HG02852 (cell line): ENCODE measurements around the gene PLXNA4.
"Not testable (repeated sequence)": the region's sequence is repeated elsewhere in the genome, so short reads cannot be mapped to it uniquely, and the experiment has no call there.

ENCODE experiments used
- ATAC-seq: cut with Tn5 transposase; IDR thresholded peaks from one replicate; pipeline ENCODE4 v1.9.1; 2021; ENCODE audit warnings: mild to moderate bottlenecking, moderate library complexity; ENCODE audit not compliant: unreplicated experiment

The PLXNA4 gene

GRCh38 chr7:132397070-132397469 lies 179.2 kb downstream of the PLXNA4 start:
- ATAC-seq = no peak

DNA sequence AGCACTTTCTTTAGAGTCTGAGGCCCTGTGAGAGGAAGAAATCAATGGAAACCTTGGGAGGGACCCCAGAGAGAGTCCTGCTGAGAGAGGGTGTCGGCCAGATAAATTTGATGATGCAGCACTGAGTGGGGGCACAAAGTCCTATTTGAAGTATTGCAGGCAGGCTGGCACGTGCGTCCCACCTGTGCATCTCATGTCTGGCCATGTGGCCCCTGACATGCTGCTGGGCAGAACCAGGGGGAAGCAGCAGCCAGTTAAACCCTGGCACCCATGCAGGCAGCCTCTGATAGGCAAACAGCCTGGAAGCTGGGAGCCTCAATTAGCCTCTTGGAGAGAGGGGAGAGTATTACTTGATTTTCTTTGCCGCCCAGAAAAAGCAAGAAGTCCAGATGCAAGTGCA lies 180.9 kb downstream of the PLXNA4 start:
- no peak for ATAC-seq

DNA sequence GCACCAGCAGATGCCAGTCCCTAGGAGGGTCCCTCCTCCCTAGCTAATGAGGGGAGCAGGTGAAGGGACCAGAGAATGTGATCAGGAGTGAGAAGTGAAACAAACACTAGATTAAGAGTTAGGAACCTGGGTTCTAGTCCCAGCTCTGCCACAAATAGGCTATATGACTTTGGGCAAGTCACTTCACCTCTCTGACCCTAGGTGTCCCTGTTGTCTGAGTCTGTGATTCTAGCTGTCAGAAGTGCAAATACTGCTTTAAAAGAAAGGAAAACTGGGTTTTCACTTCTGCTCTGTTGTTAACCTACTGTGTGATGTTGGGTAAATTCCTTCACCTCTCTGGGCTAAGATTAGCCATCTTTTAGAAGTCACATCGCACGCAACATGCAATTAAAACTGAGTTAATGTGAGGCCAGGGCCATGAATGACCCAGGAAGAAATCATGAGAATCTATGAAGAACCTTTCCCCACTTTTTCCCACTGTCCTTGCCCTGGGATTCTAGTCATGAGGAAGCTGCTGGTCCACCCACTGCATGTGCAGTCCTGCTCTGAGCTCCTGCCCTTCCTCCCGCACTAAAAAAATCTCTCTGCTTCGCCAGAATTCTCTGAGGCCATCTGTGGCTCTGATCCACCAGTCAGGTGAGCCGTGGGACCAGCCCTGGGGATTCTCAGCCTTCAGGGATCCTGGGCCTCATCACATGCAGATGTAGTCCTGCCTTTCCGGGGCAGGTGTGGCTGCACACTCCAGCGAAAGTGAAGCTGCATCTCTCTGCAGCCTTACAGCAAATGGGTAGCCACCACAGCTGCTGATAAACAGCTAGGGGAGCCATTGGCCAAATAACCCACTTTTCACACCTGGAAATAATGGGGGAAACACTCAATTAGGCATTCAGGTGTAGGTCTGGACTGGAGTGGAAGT lies 181.7 kb downstream of the PLXNA4 start:
- ATAC-seq = no peak

DNA sequence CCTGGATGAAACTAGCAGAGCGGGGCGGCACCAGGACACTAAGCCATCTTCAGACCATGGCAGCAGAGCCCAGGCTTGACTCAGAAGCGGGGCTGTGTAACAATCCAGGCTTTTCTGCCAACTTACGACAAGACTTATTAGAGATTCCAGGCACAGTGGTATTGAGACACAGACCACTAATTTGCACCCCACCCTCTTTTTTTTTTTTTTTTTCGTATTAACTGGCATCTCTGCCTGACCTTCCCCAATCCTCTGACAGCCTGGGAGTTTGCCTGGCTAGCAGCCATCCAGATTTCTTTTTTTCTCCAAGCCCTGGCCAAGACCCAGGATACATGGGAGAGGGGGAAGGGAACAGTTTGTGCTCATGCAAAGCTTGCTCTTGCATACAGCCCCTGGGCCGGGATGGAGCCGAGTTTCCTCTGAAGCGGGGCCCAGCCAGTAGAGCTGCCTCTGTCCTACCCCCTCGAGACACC lies 182.4 kb downstream of the PLXNA4 start:
- ATAC-seq = no peak

DNA sequence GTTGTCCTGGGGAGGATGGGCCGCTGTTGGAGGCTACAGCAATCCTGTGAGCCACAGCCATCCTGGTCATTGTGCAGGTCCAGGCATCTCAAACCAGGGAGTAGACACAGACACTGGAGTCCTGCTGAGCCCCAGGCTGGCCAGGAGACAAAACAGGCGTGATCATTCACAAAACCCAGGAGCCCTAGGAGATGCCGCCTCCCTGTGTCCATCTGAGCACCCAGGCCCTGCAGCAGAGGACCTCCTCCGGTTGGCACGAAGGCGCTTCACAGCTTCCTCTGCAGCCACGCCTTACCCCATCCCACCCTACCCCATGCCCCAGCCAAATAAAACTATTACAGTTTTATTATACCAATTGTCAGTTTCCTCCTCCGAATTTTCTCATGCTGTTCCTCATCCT lies 183.6 kb downstream of the PLXNA4 start:
- ATAC-seq = no peak

GRCh38 chr7:132390705-132391104 lies 185.6 kb downstream of the PLXNA4 start:
- ATAC-seq = no peak

DNA sequence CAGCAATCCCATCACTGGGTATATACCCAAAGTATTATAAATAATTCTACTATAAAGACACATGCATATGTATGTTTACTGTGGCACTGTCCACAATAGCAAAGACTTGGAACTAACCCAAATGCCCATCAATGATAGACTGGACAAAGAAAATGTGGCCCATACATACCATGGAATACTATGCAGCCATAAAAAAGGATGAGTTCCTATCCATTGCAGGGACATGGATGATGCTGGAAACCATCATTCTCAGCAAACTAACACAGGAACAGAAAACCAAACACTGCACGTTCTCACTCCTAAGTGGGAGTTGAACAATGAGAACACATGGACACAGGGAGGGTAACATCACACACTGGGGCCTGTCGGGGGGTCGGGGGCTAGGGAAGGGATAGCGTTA lies 186.2 kb downstream of the PLXNA4 start:
- ATAC-seq = not testable (repeated sequence)

GRCh38 chr7:132388688-132389087 lies 187.6 kb downstream of the PLXNA4 start:
- ATAC-seq = no peak

DNA sequence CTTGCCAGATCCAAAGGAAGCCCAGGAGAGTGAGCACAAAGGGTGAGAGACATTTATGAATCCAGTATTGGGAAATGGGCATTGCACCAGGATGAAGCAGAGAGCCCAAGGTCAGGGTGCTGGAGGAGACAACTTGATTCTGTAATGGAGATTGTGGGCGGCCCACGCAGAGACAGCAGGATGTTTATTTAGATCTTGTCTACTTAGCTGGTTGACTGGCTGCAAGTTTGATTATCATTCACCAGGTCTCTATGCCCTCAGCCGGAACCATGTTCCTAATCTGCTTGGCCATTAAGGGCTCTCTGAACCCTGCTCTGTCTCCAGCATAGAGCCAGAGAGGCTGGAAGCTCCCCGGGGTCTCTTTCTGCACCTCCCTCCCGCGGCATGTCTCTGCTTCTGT lies 188.7 kb downstream of the PLXNA4 start:
- ATAC-seq = no peak

- no peak for ATAC-seq
Measured at GRCh38 chr7:132386201-132386681, 190.0 kb downstream of the PLXNA4 start.

- ATAC-seq = no peak
Measured at GRCh38 chr7:132383962-132384361, 192.3 kb downstream of the PLXNA4 start.

GRCh38 chr7:132381742-132382472 lies 194.4 kb downstream of the PLXNA4 start:
- ATAC-seq = no peak

- ATAC-seq = no peak
Measured at GRCh38 chr7:132380059-132380458, 196.2 kb downstream of the PLXNA4 start.

GRCh38 chr7:132379292-132379691 lies 197.0 kb downstream of the PLXNA4 start:
- no peak for ATAC-seq

GRCh38 chr7:132377703-132378584 lies 198.3 kb downstream of the PLXNA4 start:
- no peak for ATAC-seq

DNA sequence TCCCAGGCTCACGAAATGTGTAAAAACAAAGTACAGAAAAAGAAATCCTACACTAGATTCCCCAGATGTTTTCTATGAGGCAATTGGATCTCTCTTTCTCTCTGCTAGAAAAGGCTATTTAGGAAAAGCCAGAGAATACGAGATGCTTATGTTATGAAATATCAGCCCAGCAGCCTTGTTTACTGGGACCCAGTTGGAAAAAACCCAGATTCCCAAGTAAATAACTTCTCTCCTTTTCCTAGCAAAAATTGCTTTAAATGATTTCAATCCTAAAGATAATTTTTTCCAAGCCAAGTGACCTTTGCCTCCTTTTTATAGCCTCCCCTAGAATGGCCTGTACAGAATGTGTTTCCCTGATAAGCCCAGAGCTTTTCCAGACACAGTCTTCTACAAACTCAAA lies 199.3 kb downstream of the PLXNA4 start:
- ATAC-seq = no peak

DNA sequence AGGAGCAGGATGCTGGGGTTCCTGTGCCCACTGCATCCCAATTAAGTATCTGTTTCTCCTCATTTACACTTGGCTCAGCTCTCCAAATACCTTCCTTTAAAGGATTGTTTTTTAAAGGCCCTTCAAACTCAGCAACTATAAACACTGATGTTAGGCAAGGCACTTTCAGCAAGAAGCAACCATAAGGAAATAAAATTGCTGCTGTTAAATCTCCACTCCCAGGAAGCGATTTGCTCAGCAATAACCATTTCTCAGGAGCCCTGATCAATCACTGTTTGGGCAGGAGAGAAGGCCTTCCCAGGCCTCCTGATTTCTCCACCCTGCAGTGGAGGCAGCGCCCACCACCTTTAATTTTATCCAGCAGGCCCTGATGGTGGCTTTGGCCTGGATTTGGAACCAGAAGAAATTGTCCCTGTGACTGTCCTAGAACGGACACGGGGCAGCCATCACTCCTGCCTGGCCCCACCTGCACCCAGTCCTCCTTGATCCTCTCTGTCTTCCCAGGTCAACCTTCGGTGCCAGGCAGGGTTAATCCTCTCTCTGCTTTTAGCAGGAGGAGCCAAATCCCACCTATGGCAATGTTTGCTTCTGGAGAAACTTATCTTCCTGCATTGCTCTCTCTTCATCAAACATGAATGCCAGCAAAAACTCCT lies 199.8 kb downstream of the PLXNA4 start:
- no peak for ATAC-seq

DNA sequence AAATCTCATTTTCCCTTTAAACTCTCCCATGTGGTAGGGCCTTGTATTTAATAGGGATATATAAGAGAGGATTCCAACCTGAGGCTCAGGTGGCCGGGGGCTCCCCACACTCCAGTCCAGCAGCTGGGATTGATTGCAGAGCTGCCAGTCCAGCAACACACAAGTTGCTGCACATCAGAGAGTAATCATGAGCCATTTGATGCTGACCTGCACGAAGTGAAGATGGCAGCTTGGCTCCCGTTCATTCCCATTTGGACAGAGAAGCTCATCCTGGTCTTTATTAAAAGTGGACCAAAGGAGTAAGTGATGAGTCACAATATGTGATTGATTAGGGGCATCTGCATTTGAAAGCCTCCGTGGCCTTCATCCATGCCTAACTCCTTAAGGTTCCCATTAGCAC lies 202.4 kb downstream of the PLXNA4 start:
- no peak for ATAC-seq

DNA sequence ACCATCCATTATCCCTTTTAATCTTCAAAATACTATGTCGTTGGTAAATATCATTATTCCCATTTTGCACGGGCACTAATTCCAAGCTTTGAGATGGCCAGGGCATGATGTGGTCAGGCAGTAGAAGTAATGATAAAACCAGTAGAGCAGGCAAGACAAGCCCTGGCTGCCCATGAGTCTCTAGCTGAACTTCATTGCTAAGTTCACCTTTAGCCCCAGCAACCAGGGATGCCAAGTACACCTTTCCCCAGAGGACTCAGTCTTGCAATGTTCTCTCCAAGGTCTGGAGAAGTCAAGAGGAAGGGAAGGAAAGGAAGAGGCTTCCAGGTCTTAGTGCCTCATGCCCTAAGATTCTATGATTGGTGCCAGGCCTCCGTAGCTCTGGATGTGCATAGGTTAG lies 203.2 kb downstream of the PLXNA4 start:
- ATAC-seq = no peak

DNA sequence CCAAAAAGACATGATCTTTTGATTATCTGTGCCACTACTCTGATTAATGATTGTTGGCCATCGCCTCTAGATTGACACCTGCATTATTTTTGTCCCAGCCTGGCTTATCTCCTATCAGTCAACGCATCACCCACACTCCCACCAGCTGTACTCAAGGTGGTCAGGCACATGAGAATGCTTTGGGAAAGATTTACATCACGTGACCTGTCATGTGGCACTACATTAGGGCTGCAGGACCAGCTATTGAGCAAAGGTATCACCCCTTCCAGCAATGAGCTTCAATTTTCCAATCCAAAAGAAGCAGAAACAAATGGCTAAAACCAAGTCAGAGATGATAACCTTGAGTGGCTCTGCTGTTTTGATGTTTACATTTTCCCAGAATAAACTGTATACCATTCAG lies 204.3 kb downstream of the PLXNA4 start:
- ATAC-seq = no peak
